Gastroesophageal sphincter (tissue), 4 donors: ENCODE data around the gene BARHL1. TPM values are rescaled to one million over a fixed set of nuclear protein-coding genes. Genes with fewer than 3 reads are reported as not detected.

Source experiments
- ATAC-seq: fragments of 150-250 bp; one replicate; pipeline ENCODE4 v1.9.1; 2016; ENCODE audit warnings: mild to moderate bottlenecking, moderate library complexity
- H3K27ac ChIP-seq, 4 donors: fragments of 200-600 bp; sonication (generic) in 3 of 4; 1 replicate in 3 of 4; 2 replicates in 1 of 4; pipeline ENCODE4 v1.5.1; 2016 to 2019
- H3K27me3 ChIP-seq: fragments of 200-600 bp; sonication (generic); one replicate; pipeline ENCODE4 v1.5.1; 2019
- H3K36me3 ChIP-seq, 2 donors: fragments of 200-600 bp; sonication (generic); one replicate each; pipeline ENCODE4 v1.5.1; 2019; ENCODE audit warnings: control low read depth in 1 of 2
- H3K4me1 ChIP-seq, 3 donors: fragments of 200-600 bp; sonication (generic); 1 replicate in 2 of 3; 2 replicates in 1 of 3; pipeline ENCODE4 v1.5.1; 2016 to 2019; ENCODE audit warnings: control low read depth in 2 of 3
- H3K4me3 ChIP-seq, 2 donors: fragments of 200-600 bp; sonication (generic); one replicate each; pipeline ENCODE4 v1.5.1; 2019; ENCODE audit warnings: mild to moderate bottlenecking in 1 of 2, moderate library complexity in 1 of 2
- H3K9me3 ChIP-seq, 3 donors: fragments of 200-600 bp; sonication (generic); one replicate each; pipeline ENCODE4 v1.5.1; 2017 to 2019; ENCODE audit warnings: control low read depth in 2 of 3
- CTCF ChIP-seq, 4 experiments: fragments of 200-600 bp in 2 of 4; fragments of 450-650 bp in 2 of 4; sonication (generic) in 1 of 4; IDR thresholded peaks; one replicate each; pipeline ENCODE4 v1.5.1; 2017 to 2019; ENCODE audit warnings: antibody characterized with exemption in 4 of 4, mild to moderate bottlenecking in 2 of 4, moderate library complexity in 2 of 4
- EP300 ChIP-seq: sonication (generic); formaldehyde crosslinking; IDR thresholded peaks from one replicate; pipeline ENCODE4 v1.6.1; 2017; ENCODE audit warnings: antibody characterized with exemption, mild to moderate bottlenecking
- POLR2A ChIP-seq, 2 donors: fragments of 450-650 bp; IDR thresholded peaks; one replicate each; pipeline ENCODE4 v1.6.1; 2017; ENCODE audit warnings: antibody characterized with exemption in 2 of 2, mild to moderate bottlenecking in 2 of 2, moderate library complexity in 1 of 2
- POLR2AphosphoS5 ChIP-seq: sonication (generic); formaldehyde crosslinking; IDR thresholded peaks from one replicate; pipeline ENCODE4 v1.6.1; 2017; ENCODE audit warnings: antibody characterized with exemption
- WGBS, 2 donors: methylation state at CpG; one replicate each; pipeline ENCODE4 v1.1.5; 2018; ENCODE audit warnings: low coverage in 1 of 2; 5-methylcytosine and 5-hydroxymethylcytosine counted together
- total RNA-seq, 4 donors: library from RNA; depleted of rRNA; stranded (reverse); fragments of >200 nt; gene quantifications; one replicate each; pipeline ENCODE4 v1.1.0, GENCODE V29; 2016

BARHL1 gene
- total RNA-seq, 4 donors from 2014 or later = not detected

- no peak for ATAC-seq
- H3K27me3 ChIP-seq = peaks cover 75% of the 10 kb centered on the region
- TF ChIP-seq POLR2A (IDR thresholded peaks at IDR 0.05) (no peak), CTCF (IDR thresholded peaks at IDR 0.05) (no peak), EP300 (no peak), POLR2AphosphoS5 (no peak)
These were observed 34.3 kb upstream of the BARHL1 start for GRCh38 chr9:132547976-132548730.

GRCh38 chr9:132548751-132549640 is 33.4 kb upstream of the BARHL1 start:
- TF ChIP-seq EP300 = no peak
- no peak for TF ChIP-seq CTCF (IDR thresholded peaks at IDR 0.05)
- TF ChIP-seq POLR2A (IDR thresholded peaks at IDR 0.05) = no peak
- no peak for TF ChIP-seq POLR2AphosphoS5
- H3K9me3 ChIP-seq = no peaks in the 10 kb centered on the region
- H3K36me3 ChIP-seq = no peaks in the 10 kb centered on the region
- peaks cover 75% of the 10 kb centered on the region for H3K27me3 ChIP-seq
- no peak overlapping the region for H3K27ac ChIP-seq
- WGBS, 2 donors = 54 to 58% methylated on average over 12 to 16 of the region's 17 CpGs
- H3K4me3 ChIP-seq = no peak overlapping the region
- no peak for ATAC-seq
- peaks cover 0 to 10% (median 0%) of the 10 kb centered on the region in 3 donors for H3K4me1 ChIP-seq

More at GRCh38 chr9:132547976-132548730, 34.3 kb upstream of the BARHL1 start:
- Histone ChIP-seq H3K27ac (no peak overlapping the region), H3K9me3 (no peaks in the 10 kb centered on the region), H3K4me1 (peaks cover 0 to 10% (median 0%) of the 10 kb centered on the region in 3 donors), H3K36me3 (no peaks in the 10 kb centered on the region), H3K4me3 (no peak overlapping the region)
- WGBS, 2 donors = 55 to 65% methylated on average over 6 to 10 of the region's 21 CpGs

- no peak overlapping the region for H3K4me3 ChIP-seq
- ATAC-seq = no peak
- H3K27me3 ChIP-seq = peaks cover 74% of the 10 kb centered on the region
- H3K4me1 ChIP-seq = peaks cover 0 to 2% (median 0%) of the 10 kb centered on the region in 3 donors
- no peaks in the 10 kb centered on the region for H3K36me3 ChIP-seq
- no peaks in the 10 kb centered on the region for H3K9me3 ChIP-seq
- 84 to 100% methylated on average over 1 to 10 of the region's 13 CpGs for WGBS, 2 donors
- TF ChIP-seq CTCF (IDR thresholded peaks at IDR 0.05) (no peak), POLR2AphosphoS5 (no peak), POLR2A (IDR thresholded peaks at IDR 0.05) (no peak), EP300 (no peak)
- H3K27ac ChIP-seq = no peak overlapping the region
These were observed 30.9 kb upstream of the BARHL1 start for GRCh38 chr9:132551556-132551955.

GRCh38 chr9:132552041-132552440 is 30.4 kb upstream of the BARHL1 start:
- Histone ChIP-seq H3K4me1 (no peaks in the 10 kb centered on the region), H3K4me3 (no peak overlapping the region), H3K36me3 (no peaks in the 10 kb centered on the region), H3K27me3 (peaks cover 73% of the 10 kb centered on the region), H3K27ac (no peak overlapping the region), H3K9me3 (no peaks in the 10 kb centered on the region)
- WGBS, 2 donors = 89 to 98% methylated on average over 7 to 10 of the region's 12 CpGs
- ATAC-seq = no peak
- TF ChIP-seq EP300 (no peak), CTCF (IDR thresholded peaks at IDR 0.05) (no peak), POLR2A (IDR thresholded peaks at IDR 0.05) (no peak), POLR2AphosphoS5 (no peak)
